ENCODE measurements around the gene SGK1. TPM values are rescaled to one million over a fixed set of nuclear protein-coding genes. Genes with fewer than 3 reads are reported as not detected.

SGK1 gene
- total RNA-seq, 4 donors from 2014 or later: 379 to 684 (median 450) TPM

- H3K4me3 ChIP-seq: peak overlapping the region; percentile 91
- peak overlapping the region; percentile 99 for H3K27ac ChIP-seq
- no peaks in the 10 kb centered on the region for H3K27me3 ChIP-seq
- H3K4me1 ChIP-seq: peaks cover 43% of the 10 kb centered on the region
- H3K36me3 ChIP-seq: peaks cover 11% of the 10 kb centered on the region
- TF ChIP-seq EP300 (IDR thresholded peaks at IDR 0.05): no peak
- TF ChIP-seq CTCF (IDR thresholded peaks at IDR 0.05): no peak
- TF ChIP-seq POLR2AphosphoS5 (IDR thresholded peaks at IDR 0.05): no peak
- no peak for TF ChIP-seq POLR2A (IDR thresholded peaks at IDR 0.05)
- WGBS: 86% methylated on average over 1 of the region's 1 CpG
- no peaks in the 10 kb centered on the region for H3K9me3 ChIP-seq
- no peak for DNase-seq (ENCODE audit: low spot score in 2 of 2)
Observed at GRCh38 chr6:134177236-134177635, 140.7 kb downstream of the SGK1 start.

GRCh38 chr6:134176264-134176975 lies 141.5 kb downstream of the SGK1 start:
- H3K36me3 ChIP-seq: peaks cover 19% of the 10 kb centered on the region
- H3K27ac ChIP-seq: peak overlapping the region; percentile 99
- peak overlapping the region; percentile 91 for H3K4me3 ChIP-seq
- DNase-seq (ENCODE audit: low spot score in 2 of 2): peak in 1 of 2 donors; percentile 75
- H3K4me1 ChIP-seq: peaks cover 51% of the 10 kb centered on the region
- TF ChIP-seq EP300 (IDR thresholded peaks at IDR 0.05) (no peak), POLR2AphosphoS5 (IDR thresholded peaks at IDR 0.05) (no peak), CTCF (IDR thresholded peaks at IDR 0.05) (no peak), POLR2A (IDR thresholded peaks at IDR 0.05) (no peak)
- no peaks in the 10 kb centered on the region for H3K9me3 ChIP-seq
- WGBS: 64% methylated on average over 7 of the region's 35 CpGs
- no peaks in the 10 kb centered on the region for H3K27me3 ChIP-seq

- Histone ChIP-seq H3K4me3 (peak overlapping the region; percentile 91), H3K27ac (peak overlapping the region; percentile 99), H3K27me3 (no peaks in the 10 kb centered on the region), H3K36me3 (peaks cover 26% of the 10 kb centered on the region), H3K9me3 (no peaks in the 10 kb centered on the region), H3K4me1 (peaks cover 58% of the 10 kb centered on the region)
- TF ChIP-seq POLR2AphosphoS5 (IDR thresholded peaks at IDR 0.05): peak in 2 of 3 donors; percentile 11 to 32
- no peak for TF ChIP-seq EP300 (IDR thresholded peaks at IDR 0.05)
- peak in 1 of 2 donors; percentile 50 for TF ChIP-seq POLR2A (IDR thresholded peaks at IDR 0.05)
- DNase-seq (ENCODE audit: low spot score in 2 of 2): peak; percentile 84 to 85
- WGBS: under 1% methylated on average over 33 of the region's 44 CpGs
Observed at GRCh38 chr6:134175532-134176263, 142.2 kb downstream of the SGK1 start.

GRCh38 chr6:134174672-134175531 lies 143.0 kb downstream of the SGK1 start:
- H3K4me3 ChIP-seq: peak overlapping the region; percentile 91
- peaks cover 34% of the 10 kb centered on the region for H3K36me3 ChIP-seq
- H3K27me3 ChIP-seq: no peaks in the 10 kb centered on the region
- TF ChIP-seq POLR2AphosphoS5 (IDR thresholded peaks at IDR 0.05) (peak; percentile 50 to 98 (median 93)), CTCF (IDR thresholded peaks at IDR 0.05) (no peak), POLR2A (IDR thresholded peaks at IDR 0.05) (peak; percentile 96 to 98), EP300 (IDR thresholded peaks at IDR 0.05) (no peak)
- WGBS: 0% methylated on average over 32 of the region's 100 CpGs
- H3K4me1 ChIP-seq: peaks cover 65% of the 10 kb centered on the region
- H3K9me3 ChIP-seq: no peaks in the 10 kb centered on the region
- DNase-seq (ENCODE audit: low spot score in 2 of 2): peak; percentile 95
- H3K27ac ChIP-seq: peak overlapping the region; percentile 99

GRCh38 chr6:134173936-134174671 lies 143.8 kb downstream of the SGK1 start:
- H3K27me3 ChIP-seq: no peaks in the 10 kb centered on the region
- WGBS: under 1% methylated on average over 21 of the region's 21 CpGs
- H3K27ac ChIP-seq: peak overlapping the region; percentile 99
- H3K4me1 ChIP-seq: peaks cover 72% of the 10 kb centered on the region
- peaks cover 42% of the 10 kb centered on the region for H3K36me3 ChIP-seq
- peak in 2 of 3 donors; percentile 30 to 66 for TF ChIP-seq POLR2AphosphoS5 (IDR thresholded peaks at IDR 0.05)
- TF ChIP-seq EP300 (IDR thresholded peaks at IDR 0.05): no peak
- TF ChIP-seq POLR2A (IDR thresholded peaks at IDR 0.05): no peak
- TF ChIP-seq CTCF (IDR thresholded peaks at IDR 0.05): peak; percentile 64 to 94
- H3K4me3 ChIP-seq: peak overlapping the region; percentile 91
- no peaks in the 10 kb centered on the region for H3K9me3 ChIP-seq
- DNase-seq (ENCODE audit: low spot score in 2 of 2): peak; percentile 86 to 88

Measured in suprapubic skin (tissue), 4 donors.